Hippocampal formation (tissue), 2 donors: ENCODE results near the gene SPDYE18.
"Not testable (repeated sequence)": the region's sequence is repeated elsewhere in the genome, so short reads cannot be mapped to it uniquely, and the experiment has no call there.

ENCODE experiments used
- DNase-seq, 2 donors: peaks; one replicate each; lab custom pipeline; 2025; lab: John Stamatoyannopoulos, UW

The SPDYE18 gene

GRCh38 chr7:77062557-77062956 lies at the start of gene SPDYE18:
Gene SPDYE18, minus strand, starts transcription at chr7:77062558. Its CDS starts 2,046 bp downstream, at chr7:77060512.
- DNase-seq, result not testable (repeated sequence)

- not testable (repeated sequence) for DNase-seq
Measured at GRCh38 chr7:77108362-77108761, 46.0 kb upstream of the SPDYE18 start.

GRCh38 chr7:77107659-77108058 lies 45.3 kb upstream of the SPDYE18 start:
- not testable (repeated sequence) for DNase-seq

- not testable (repeated sequence) for DNase-seq
Measured at GRCh38 chr7:77105904-77106303, 43.5 kb upstream of the SPDYE18 start.

- DNase-seq, result not testable (repeated sequence)
Measured at GRCh38 chr7:77102671-77103070, 40.3 kb upstream of the SPDYE18 start.

GRCh38 chr7:77101187-77101586 lies 38.8 kb upstream of the SPDYE18 start:
- not testable (repeated sequence) for DNase-seq

- not testable (repeated sequence) for DNase-seq
Measured at GRCh38 chr7:77100501-77100900, 38.1 kb upstream of the SPDYE18 start.

- DNase-seq, result not testable (repeated sequence)
Measured at GRCh38 chr7:77092301-77092700, 29.9 kb upstream of the SPDYE18 start.

- not testable (repeated sequence) for DNase-seq
Measured at GRCh38 chr7:77082192-77082591, 19.8 kb upstream of the SPDYE18 start.

- DNase-seq, result not testable (repeated sequence)
Measured at GRCh38 chr7:77080236-77080635, 17.9 kb upstream of the SPDYE18 start.

- not testable (repeated sequence) for DNase-seq
Measured at GRCh38 chr7:77079624-77080023, 17.3 kb upstream of the SPDYE18 start.

GRCh38 chr7:77079112-77079511 lies 16.8 kb upstream of the SPDYE18 start:
- DNase-seq, result not testable (repeated sequence)

- not testable (repeated sequence) for DNase-seq
Measured at GRCh38 chr7:77077060-77077459, 14.7 kb upstream of the SPDYE18 start.

GRCh38 chr7:77074786-77075396 lies 12.5 kb upstream of the SPDYE18 start:
- not testable (repeated sequence) for DNase-seq

- not testable (repeated sequence) for DNase-seq
Measured at GRCh38 chr7:77071108-77071507, 8.8 kb upstream of the SPDYE18 start.

GRCh38 chr7:77065869-77066268 lies 3.5 kb upstream of the SPDYE18 start:
- not testable (repeated sequence) for DNase-seq

- DNase-seq, result not testable (repeated sequence)
Measured at GRCh38 chr7:77063732-77064131, 1.4 kb upstream of the SPDYE18 start.

- not testable (repeated sequence) for DNase-seq
Measured at GRCh38 chr7:77032261-77032660, 30.1 kb downstream of the SPDYE18 start, which contains the start of gene SPDYE17. Gene SPDYE17, minus strand, starts transcription at chr7:77032361. Its CDS starts 1,791 bp downstream, at chr7:77030570.

GRCh38 chr7:77026349-77026748 lies 36.0 kb downstream of the SPDYE18 start:
- DNase-seq, result not testable (repeated sequence)

GRCh38 chr7:77010074-77010680 lies 52.2 kb downstream of the SPDYE18 start:
- not testable (repeated sequence) for DNase-seq

GRCh38 chr7:77008000-77008399 lies 54.4 kb downstream of the SPDYE18 start:
- DNase-seq, result not testable (repeated sequence)

- not testable (repeated sequence) for DNase-seq
Measured at GRCh38 chr7:77006127-77007110, 55.9 kb downstream of the SPDYE18 start.
